Mesendoderm (in vitro differentiated cells): ENCODE data around the gene KLHL14. TPM values are rescaled to one million over a fixed set of nuclear protein-coding genes. Genes with fewer than 3 reads are reported as not detected.

Experiments used
- DNase-seq: peaks from one replicate; pipeline ENCODE4 v3.0.0; 2013
- H2AK5ac ChIP-seq: 2 replicates; pipeline ENCODE4 v1.6.1; 2013; ENCODE audit warnings: low read length, inconsistent platforms
- H2BK120ac ChIP-seq: 2 replicates; pipeline ENCODE4 v1.6.1; 2013; ENCODE audit warnings: low read depth, mild to moderate bottlenecking, low read length, moderate library complexity, mixed read lengths
- H2BK15ac ChIP-seq: replicated peaks from 2 replicates; pipeline ENCODE4 v1.6.1; 2013; ENCODE audit warnings: low read depth, mild to moderate bottlenecking, moderate library complexity
- H2BK5ac ChIP-seq: 2 replicates; pipeline ENCODE4 v1.6.1; 2013; ENCODE audit warnings: low read length, inconsistent platforms
- H3K18ac ChIP-seq: 2 replicates; pipeline ENCODE4 v1.6.1; 2013; ENCODE audit warnings: mild to moderate bottlenecking, low read length, mixed read lengths
- H3K23ac ChIP-seq: one replicate; pipeline ENCODE4 v1.6.1; 2013; ENCODE audit warnings: low read length
- H3K27ac ChIP-seq: 2 replicates; pipeline ENCODE4 v1.5.1; 2013; ENCODE audit warnings: low read depth, mild to moderate bottlenecking, inconsistent platforms, low read length, moderate library complexity
- H3K27me3 ChIP-seq: 2 replicates; pipeline ENCODE4 v1.6.1; 2013; ENCODE audit warnings: low read length, control low read depth, mild to moderate bottlenecking, inconsistent platforms; ENCODE audit not compliant: insufficient read depth, poor library complexity
- H3K36me3 ChIP-seq: 2 replicates; pipeline ENCODE4 v1.6.1; 2013; ENCODE audit warnings: low read length, inconsistent platforms; ENCODE audit not compliant: control insufficient read depth, insufficient read depth
- H3K4ac ChIP-seq: one replicate; pipeline ENCODE4 v1.6.1; 2013; ENCODE audit warnings: low read depth, mild to moderate bottlenecking, low read length, moderate library complexity
- H3K4me1 ChIP-seq: 2 replicates; pipeline ENCODE4 v1.6.1; 2013; ENCODE audit warnings: low read depth, low read length, inconsistent platforms; ENCODE audit not compliant: control insufficient read depth
- H3K4me2 ChIP-seq: 2 replicates; pipeline ENCODE4 v1.6.1; 2013; ENCODE audit warnings: low read length
- H3K4me3 ChIP-seq: 2 replicates; pipeline ENCODE4 v1.5.1; 2013; ENCODE audit warnings: mild to moderate bottlenecking, low read length
- H3K56ac ChIP-seq: one replicate; pipeline ENCODE4 v1.6.1; 2013; ENCODE audit warnings: low read length
- H3K79me1 ChIP-seq: 2 replicates; pipeline ENCODE4 v1.6.1; 2013; ENCODE audit warnings: low read length, inconsistent platforms
- H3K79me2 ChIP-seq: 2 replicates; pipeline ENCODE4 v1.6.1; 2013; ENCODE audit warnings: mild to moderate bottlenecking, low read length; ENCODE audit not compliant: control insufficient read depth, insufficient read depth
- H3K9ac ChIP-seq: 2 replicates; pipeline ENCODE4 v1.6.1; 2013; ENCODE audit warnings: low read length, inconsistent platforms
- H4K5ac ChIP-seq: one replicate; pipeline ENCODE4 v1.6.1; 2013; ENCODE audit warnings: low read length
- H4K8ac ChIP-seq: one replicate; pipeline ENCODE4 v1.6.1; 2013; ENCODE audit warnings: low read depth, mild to moderate bottlenecking, control low read depth, low read length, moderate library complexity
- WGBS: extraction: QIAGEN DNeasy Blood & Tissue Kit; methylation state at CpG from one replicate; pipeline ENCODE4 v1.1.7; 2013; ENCODE audit warnings: low lambda C conversion rate, missing lambda C conversion rate; ENCODE audit not compliant: insufficient coverage; ENCODE audit errors: extremely low coverage; 5-methylcytosine and 5-hydroxymethylcytosine counted together
- polyA plus RNA-seq, 2 experiments: library from polyadenylated mRNA; stranded (reverse); fragments of 200-250 nt; gene quantifications; one replicate each; pipeline ENCODE4 v1.2.3, GENCODE V29; 2013

KLHL14 gene, protein sequence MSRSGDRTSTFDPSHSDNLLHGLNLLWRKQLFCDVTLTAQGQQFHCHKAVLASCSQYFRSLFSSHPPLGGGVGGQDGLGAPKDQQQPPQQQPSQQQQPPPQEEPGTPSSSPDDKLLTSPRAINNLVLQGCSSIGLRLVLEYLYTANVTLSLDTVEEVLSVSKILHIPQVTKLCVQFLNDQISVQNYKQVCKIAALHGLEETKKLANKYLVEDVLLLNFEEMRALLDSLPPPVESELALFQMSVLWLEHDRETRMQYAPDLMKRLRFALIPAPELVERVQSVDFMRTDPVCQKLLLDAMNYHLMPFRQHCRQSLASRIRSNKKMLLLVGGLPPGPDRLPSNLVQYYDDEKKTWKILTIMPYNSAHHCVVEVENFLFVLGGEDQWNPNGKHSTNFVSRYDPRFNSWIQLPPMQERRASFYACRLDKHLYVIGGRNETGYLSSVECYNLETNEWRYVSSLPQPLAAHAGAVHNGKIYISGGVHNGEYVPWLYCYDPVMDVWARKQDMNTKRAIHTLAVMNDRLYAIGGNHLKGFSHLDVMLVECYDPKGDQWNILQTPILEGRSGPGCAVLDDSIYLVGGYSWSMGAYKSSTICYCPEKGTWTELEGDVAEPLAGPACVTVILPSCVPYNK
- polyA plus RNA-seq (2013, experiment 1 of 2): 0.48 TPM
- polyA plus RNA-seq (2013, experiment 2 of 2): 0.50 TPM

DNA sequence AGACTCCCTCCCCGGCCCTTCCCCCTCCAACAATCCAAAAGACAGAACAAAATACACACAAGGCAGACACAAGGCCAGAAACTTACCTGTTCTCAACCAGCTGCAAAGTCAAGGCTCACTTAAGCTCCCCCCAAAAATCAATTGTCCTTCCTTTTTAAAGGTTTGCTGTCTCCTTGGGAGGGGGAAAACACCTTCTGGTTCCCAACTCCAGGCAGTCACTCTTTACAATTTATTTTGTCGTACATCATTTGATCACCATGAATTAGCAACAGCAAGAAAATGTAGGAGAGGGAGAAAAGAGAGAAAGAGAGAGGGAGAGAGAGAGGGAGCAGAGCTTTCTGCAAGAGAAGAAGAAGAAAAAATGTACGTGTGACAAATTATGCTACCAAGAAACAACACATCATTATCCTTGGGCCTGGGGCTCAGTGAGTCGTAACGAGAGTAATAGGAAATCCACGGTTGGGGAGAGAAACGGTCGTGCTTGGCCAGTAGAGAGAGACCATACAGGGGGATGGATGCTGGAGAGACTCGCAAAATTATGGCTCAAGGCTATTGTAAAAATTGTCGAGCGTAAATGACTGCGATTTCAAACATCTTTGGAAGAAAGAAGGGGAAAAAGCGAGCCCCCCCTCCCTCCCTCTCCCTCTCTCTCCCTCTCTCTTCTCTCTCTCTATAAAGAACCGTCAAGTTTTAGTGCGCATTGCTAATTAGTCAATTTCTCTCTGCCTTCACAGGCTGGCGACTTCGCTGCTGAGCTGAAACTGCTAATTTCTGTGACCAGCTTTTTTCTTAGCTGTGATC is at the start of gene KLHL14:
Gene KLHL14, minus strand, starts transcription at position 443 of the 801 bp plus-strand sequence. CDS start 2,432 bp downstream, outside the sequence.
- peak; percentile 18 for DNase-seq
- Histone ChIP-seq H2BK15ac (no peak within 1 kb of the TSS), H4K5ac (no peak within 1 kb of the TSS), H3K23ac (no peak within 1 kb of the TSS), H2BK5ac (no peak within 1 kb of the TSS), H2AK5ac (no peak within 1 kb of the TSS), H3K4me3 (no peak within 1 kb of the TSS), H3K27ac (no peak within 1 kb of the TSS), H3K4me2 (peak within 1 kb of the TSS; percentile 33), H3K36me3 (no peaks in the 10 kb centered on the region), H2BK120ac (no peak within 1 kb of the TSS), H3K79me2 (no peaks in the 10 kb centered on the region), H3K27me3 (peaks cover 8% of the 10 kb centered on the region), H4K8ac (no peak within 1 kb of the TSS), H3K9ac (peak within 1 kb of the TSS; percentile 47), H3K4me1 (peaks cover 3% of the 10 kb centered on the region), H3K4ac (no peak within 1 kb of the TSS), H3K18ac (peak within 1 kb of the TSS; percentile 82), H3K79me1 (no peaks in the 10 kb centered on the region), H3K56ac (peak within 1 kb of the TSS; percentile 78)
- WGBS: no CpG with 5 or more reads among the region's 17 CpGs

DNA sequence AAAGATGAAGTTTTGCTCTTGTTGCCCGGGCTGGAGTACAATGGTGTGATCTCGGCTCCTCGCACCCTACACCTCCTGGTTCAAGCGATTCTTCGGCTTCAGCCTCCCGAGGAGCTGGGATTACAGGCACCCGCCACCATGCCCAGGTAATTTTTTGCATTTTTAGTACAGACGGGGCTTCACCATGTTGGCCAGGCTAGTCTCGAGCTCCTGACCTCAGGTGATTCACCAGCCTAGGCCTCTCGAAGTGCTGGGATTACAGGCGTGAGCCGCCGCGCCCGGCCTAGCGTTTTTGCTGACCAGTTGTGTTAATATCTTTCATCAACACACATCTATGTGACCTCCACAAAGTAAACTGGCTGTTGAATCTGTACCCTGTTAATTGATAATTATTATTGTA is 49.4 kb upstream of the KLHL14 start:
- Histone ChIP-seq H2AK5ac (no peak overlapping the region), H3K27ac (no peak overlapping the region), H4K5ac (no peak overlapping the region), H3K4ac (no peak overlapping the region), H2BK5ac (no peak overlapping the region), H3K9ac (no peak overlapping the region), H2BK120ac (no peak overlapping the region), H3K4me1 (no peaks in the 10 kb centered on the region), H3K4me2 (no peak overlapping the region), H3K79me1 (no peaks in the 10 kb centered on the region), H3K56ac (no peak overlapping the region), H2BK15ac (no peak overlapping the region), H3K18ac (no peak overlapping the region), H4K8ac (no peak overlapping the region), H3K79me2 (no peaks in the 10 kb centered on the region), H3K36me3 (no peaks in the 10 kb centered on the region), H3K23ac (no peak overlapping the region), H3K27me3 (peaks cover 1% of the 10 kb centered on the region), H3K4me3 (no peak overlapping the region)
- no CpG with 5 or more reads among the region's 16 CpGs for WGBS
- DNase-seq: no peak

DNA sequence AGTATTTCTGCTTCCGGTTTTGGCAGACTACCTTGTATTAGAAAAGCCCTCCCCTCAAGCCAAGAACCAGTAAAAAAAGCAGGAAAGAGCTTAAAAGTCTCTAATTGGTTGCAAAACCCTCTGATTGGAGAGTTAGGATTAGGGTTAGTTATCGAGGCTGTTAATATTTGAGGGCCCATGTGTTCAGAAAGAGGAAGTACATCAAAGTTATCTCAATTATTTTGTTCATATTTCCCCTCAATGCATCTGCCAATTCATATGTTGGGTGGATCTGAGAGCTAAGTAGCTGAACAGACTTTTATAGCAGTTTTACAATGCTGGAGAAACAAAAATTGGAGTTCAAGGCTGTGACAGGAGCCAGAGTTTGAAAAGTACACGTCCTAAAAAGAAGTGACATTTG is 43.1 kb upstream of the KLHL14 start:
- H3K27ac ChIP-seq: no peak overlapping the region
- WGBS: no CpG with 5 or more reads among the region's 3 CpGs
- H3K9ac ChIP-seq: no peak overlapping the region
- H3K4me3 ChIP-seq: no peak overlapping the region
- no peaks in the 10 kb centered on the region for H3K36me3 ChIP-seq
- no peak overlapping the region for H3K4me2 ChIP-seq
- no peaks in the 10 kb centered on the region for H3K4me1 ChIP-seq
- H4K8ac ChIP-seq: no peak overlapping the region
- H2AK5ac ChIP-seq: no peak overlapping the region
- no peak overlapping the region for H2BK120ac ChIP-seq
- H3K79me1 ChIP-seq: no peaks in the 10 kb centered on the region
- H2BK5ac ChIP-seq: no peak overlapping the region
- no peak for DNase-seq
- no peak overlapping the region for H3K23ac ChIP-seq
- H3K4ac ChIP-seq: no peak overlapping the region
- no peak overlapping the region for H2BK15ac ChIP-seq
- H3K18ac ChIP-seq: no peak overlapping the region
- H3K56ac ChIP-seq: no peak overlapping the region
- no peak overlapping the region for H4K5ac ChIP-seq
- no peaks in the 10 kb centered on the region for H3K79me2 ChIP-seq
- H3K27me3 ChIP-seq: no peaks in the 10 kb centered on the region

DNA sequence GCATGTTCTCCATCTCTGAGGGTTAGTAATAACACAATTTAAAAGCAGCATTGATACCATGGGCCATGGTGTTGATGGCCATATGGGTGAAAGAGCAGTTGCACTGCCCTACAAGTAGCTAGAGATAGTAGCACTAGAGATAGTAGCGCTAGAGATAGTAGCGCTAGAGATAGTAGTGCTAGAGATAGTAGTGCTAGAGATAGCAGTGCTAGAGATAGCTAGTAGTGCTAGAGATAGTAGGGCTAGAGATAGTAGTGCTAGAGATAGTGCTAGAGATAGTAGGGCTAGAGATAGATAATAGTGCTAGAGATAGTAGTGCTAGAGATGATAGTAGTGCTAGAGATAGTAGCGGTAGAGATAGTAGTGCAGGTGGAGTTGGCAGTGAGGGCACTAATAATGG is 39.5 kb upstream of the KLHL14 start:
- no peak overlapping the region for H3K27ac ChIP-seq
- no peak overlapping the region for H3K56ac ChIP-seq
- H2BK120ac ChIP-seq: no peak overlapping the region
- H2BK5ac ChIP-seq: no peak overlapping the region
- no peak overlapping the region for H2BK15ac ChIP-seq
- H4K5ac ChIP-seq: no peak overlapping the region
- no peak overlapping the region for H3K4me2 ChIP-seq
- WGBS: no CpG with 5 or more reads among the region's 3 CpGs
- H3K9ac ChIP-seq: no peak overlapping the region
- peak; percentile 78 for DNase-seq
- H2AK5ac ChIP-seq: no peak overlapping the region
- no peaks in the 10 kb centered on the region for H3K79me2 ChIP-seq
- H3K79me1 ChIP-seq: no peaks in the 10 kb centered on the region
- no peak overlapping the region for H3K18ac ChIP-seq
- no peak overlapping the region for H3K4ac ChIP-seq
- H3K27me3 ChIP-seq: no peaks in the 10 kb centered on the region
- no peaks in the 10 kb centered on the region for H3K36me3 ChIP-seq
- H4K8ac ChIP-seq: no peak overlapping the region
- H3K23ac ChIP-seq: no peak overlapping the region
- no peak overlapping the region for H3K4me3 ChIP-seq
- H3K4me1 ChIP-seq: no peaks in the 10 kb centered on the region

DNA sequence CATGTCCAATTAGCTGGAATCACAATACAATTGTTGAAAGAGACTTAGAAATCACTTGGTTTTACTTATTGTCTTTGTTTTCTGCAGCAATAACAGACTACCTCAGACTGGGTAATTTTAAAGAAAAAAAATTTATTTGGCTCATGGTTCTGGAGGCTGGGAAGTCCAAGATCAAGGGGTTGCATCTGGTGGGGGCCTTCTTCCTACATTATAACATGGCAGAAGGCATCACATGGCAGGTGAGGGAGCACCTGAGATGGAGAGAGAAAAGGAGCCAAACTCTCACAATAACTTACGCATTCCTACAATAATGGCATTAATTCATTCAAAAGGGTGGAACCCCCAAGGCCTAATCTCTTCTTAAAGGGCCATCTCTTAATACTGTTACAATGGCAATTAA is 37.5 kb upstream of the KLHL14 start:
- H2BK5ac ChIP-seq: no peak overlapping the region
- H3K23ac ChIP-seq: no peak overlapping the region
- H3K4me3 ChIP-seq: no peak overlapping the region
- H3K79me2 ChIP-seq: no peaks in the 10 kb centered on the region
- no peak overlapping the region for H3K18ac ChIP-seq
- H4K8ac ChIP-seq: no peak overlapping the region
- no peak overlapping the region for H3K4ac ChIP-seq
- no peak overlapping the region for H3K56ac ChIP-seq
- no CpG with 5 or more reads among the region's 1 CpG for WGBS
- H2AK5ac ChIP-seq: no peak overlapping the region
- no peak for DNase-seq
- no peak overlapping the region for H2BK15ac ChIP-seq
- no peak overlapping the region for H3K9ac ChIP-seq
- no peak overlapping the region for H2BK120ac ChIP-seq
- no peaks in the 10 kb centered on the region for H3K27me3 ChIP-seq
- H4K5ac ChIP-seq: no peak overlapping the region
- H3K4me1 ChIP-seq: no peaks in the 10 kb centered on the region
- H3K27ac ChIP-seq: no peak overlapping the region
- H3K36me3 ChIP-seq: no peaks in the 10 kb centered on the region
- H3K4me2 ChIP-seq: no peak overlapping the region
- H3K79me1 ChIP-seq: no peaks in the 10 kb centered on the region
